GM12872 (cell line): Measurements from ENCODE around the gene ABCC1.

Source experiments
- CTCF ChIP-seq: IDR thresholded peaks from 3 replicates; pipeline ENCODE4 v1.5.1; 2011; ENCODE audit warnings: low read depth, mild to moderate bottlenecking, low read length, moderate library complexity; ENCODE audit not compliant: insufficient read depth

The ABCC1 gene

GRCh38 chr16:16189842-16190241 lies 240.4 kb downstream of the ABCC1 start:
- TF ChIP-seq CTCF, result no peak

GRCh38 chr16:16190546-16190945 lies 241.1 kb downstream of the ABCC1 start:
- no peak for TF ChIP-seq CTCF

- no peak for TF ChIP-seq CTCF
Measured at GRCh38 chr16:16191493-16192167, 242.2 kb downstream of the ABCC1 start.
